ENCODE data around the gene C1QC. TPM values are rescaled to one million over a fixed set of nuclear protein-coding genes. Genes with fewer than 3 reads are reported as not detected.

C1QC gene
- total RNA-seq, 1 experiment from 2014 or later = not detected

- Histone ChIP-seq H2BK20ac (ENCODE audit: low read depth, low read length, poor library complexity, severe bottlenecking) (no peak overlapping the region), H3T11ph (ENCODE audit: low read length) (no peak overlapping the region), H3K23me2 (ENCODE audit: insufficient read length, low read depth, low read length, poor library complexity, severe bottlenecking) (no peaks in the 10 kb centered on the region), H4K5ac (ENCODE audit: insufficient read length, low read depth, low read length) (no peak overlapping the region), H3K79me1 (ENCODE audit: insufficient read depth, low read depth, low read length, poor library complexity, severe bottlenecking) (no peaks in the 10 kb centered on the region), H2AK5ac (ENCODE audit: insufficient read length, low read length) (no peak overlapping the region), H3K18ac (ENCODE audit: insufficient read length, low read depth, low read length) (no peak overlapping the region), H3K9ac (ENCODE audit: extremely low read depth, insufficient read length, low read length) (no peak overlapping the region), H3K27ac (ENCODE audit: insufficient read length, low read depth, low read length) (no peak overlapping the region), H3K14ac (ENCODE audit: insufficient read depth, low read length) (no peak overlapping the region), H2AFZ (ENCODE audit: low read length) (no peak overlapping the region), H3K4me1 (ENCODE audit: insufficient read depth, low read length) (no peaks in the 10 kb centered on the region), H3K27me3 (ENCODE audit: insufficient read depth, low read length) (no peaks in the 10 kb centered on the region; the same call in 1 of the 2 replicates), H3K79me2 (ENCODE audit: insufficient read depth, low read length) (no peaks in the 10 kb centered on the region), H3K23ac (ENCODE audit: insufficient read length, low read depth, low read length) (no peak overlapping the region), H4K91ac (ENCODE audit: insufficient read length, low read depth, low read length) (no peak overlapping the region), H3K4ac (ENCODE audit: low read depth, low read length) (no peak overlapping the region), H4K20me1 (ENCODE audit: control insufficient read depth, insufficient read depth, insufficient read length) (no peaks in the 10 kb centered on the region), H3K56ac (ENCODE audit: insufficient read length, low read depth, low read length) (peak overlapping the region; percentile 40), H2BK15ac (ENCODE audit: low read depth, low read length) (no peak overlapping the region), H2BK120ac (ENCODE audit: low read depth, low read length, poor library complexity, severe bottlenecking) (no peak overlapping the region), H2BK12ac (ENCODE audit: insufficient read length, low read depth, low read length) (no peak overlapping the region), H4K8ac (replicated peaks; ENCODE audit: insufficient read length, low read depth, low read length) (no peak overlapping the region), H2BK5ac (ENCODE audit: insufficient read length, low read length) (no peak overlapping the region), H3K4me2 (ENCODE audit: insufficient read depth, insufficient read length, low read length) (no peak overlapping the region), H3K9me3 (ENCODE audit: control insufficient read depth, low read depth, low read length) (no peaks in the 10 kb centered on the region)
- Mint-ChIP-seq H3K27ac (no peak overlapping the region; a peak in 1 of 7 replicates), H3K9me3 (no peaks in the 10 kb centered on the region), H3K27me3 (ENCODE audit: low read depth) (peaks cover 24% of the 10 kb centered on the region), H3K4me1 (peaks cover 2 to 9% of the 10 kb centered on the region in 2 experiments), H3K4me3 (no peak overlapping the region), H3K36me3 (ENCODE audit: insufficient read depth in 1 of 3, low read depth in 3 of 3) (no peaks in the 10 kb centered on the region)
- no CpG with 5 or more reads among the region's 3 CpGs for WGBS (ENCODE audit: extremely low coverage, insufficient read length, low lambda C conversion rate)
- DNase-seq = no peak
- TF ChIP-seq CTCF (conservative IDR thresholded peaks at IDR 0.05) = peak; percentile 31; the same call in 1 of the 3 replicates
Measured at GRCh38 chr1:22658385-22659163, 15.1 kb downstream of the C1QC start.

Data from H9 (cell line).